Epidermal melanocyte (primary cell): ENCODE measurements around the gene JAKMIP1.

Experiments
- DNase-seq: peaks from one replicate; pipeline ENCODE4 v3.0.0; 2011; ENCODE audit warnings: low spot score; ENCODE audit not compliant: insufficient read length

The JAKMIP1 gene

DNA sequence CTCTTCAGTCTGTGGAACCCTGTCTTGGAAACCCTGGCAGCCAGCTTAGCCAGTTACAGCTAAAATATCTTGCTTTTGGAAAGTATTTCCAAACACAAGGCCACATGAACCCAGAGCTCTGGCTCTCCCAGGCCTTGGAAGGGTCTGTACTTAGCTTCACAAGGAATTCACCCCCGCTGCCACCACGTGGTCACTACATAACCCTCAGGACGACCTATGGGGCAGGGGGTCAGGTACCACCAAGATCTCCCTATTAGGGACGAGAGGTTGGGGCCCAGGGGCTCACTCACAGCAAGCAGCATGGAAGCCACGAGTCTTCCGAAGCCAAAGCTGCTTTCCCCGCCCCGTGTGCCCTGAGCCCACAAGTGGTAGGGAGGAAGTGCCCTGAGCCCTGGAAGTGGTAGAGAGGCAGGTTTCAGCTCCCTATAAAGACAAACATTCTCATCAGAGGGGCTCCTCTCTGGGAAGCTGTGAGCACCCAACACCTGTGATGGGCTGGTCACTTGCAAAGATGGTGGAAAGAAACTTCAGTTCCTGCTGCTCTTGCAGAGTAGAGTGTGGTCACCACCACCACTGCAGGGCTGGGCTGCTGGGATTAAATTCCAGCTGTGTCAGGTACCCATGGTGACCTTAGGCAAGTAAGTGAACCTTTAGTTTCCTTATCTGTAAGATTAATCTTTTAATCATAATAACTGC, 4.7 kb upstream of the JAKMIP1 start:
- DNase-seq, result no peak

GRCh38 chr4:6204098-6204497, 3.7 kb upstream of the JAKMIP1 start:
- no peak for DNase-seq

- no peak for DNase-seq
Measured at GRCh38 chr4:6201580-6202091, 1.3 kb upstream of the JAKMIP1 start.

DNA sequence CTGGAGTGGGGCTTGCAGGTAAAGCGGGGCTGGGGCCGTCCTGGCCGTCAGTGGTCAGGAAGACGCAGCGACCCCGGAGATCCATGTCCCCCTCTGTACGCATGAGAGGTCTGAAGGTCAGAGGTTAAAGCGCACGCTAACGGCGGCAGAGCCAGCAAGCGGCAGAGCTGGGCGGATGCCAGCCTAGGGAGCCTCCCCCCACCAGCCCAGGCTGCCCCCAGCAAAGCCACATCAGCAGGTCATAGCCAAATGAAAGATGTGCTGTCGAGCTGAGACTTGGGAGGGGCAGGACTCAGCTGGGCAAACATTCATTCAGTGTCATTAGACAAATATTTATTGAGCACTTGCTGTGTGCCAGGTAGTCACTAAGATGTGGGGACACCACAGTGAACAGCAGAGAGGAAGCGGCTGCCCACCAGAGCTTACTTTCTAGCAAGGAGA, 593 bp upstream of the JAKMIP1 start:
- no peak for DNase-seq

- no peak for DNase-seq
Measured at GRCh38 chr4:6199422-6199921, 877 bp downstream of the JAKMIP1 start.

DNA sequence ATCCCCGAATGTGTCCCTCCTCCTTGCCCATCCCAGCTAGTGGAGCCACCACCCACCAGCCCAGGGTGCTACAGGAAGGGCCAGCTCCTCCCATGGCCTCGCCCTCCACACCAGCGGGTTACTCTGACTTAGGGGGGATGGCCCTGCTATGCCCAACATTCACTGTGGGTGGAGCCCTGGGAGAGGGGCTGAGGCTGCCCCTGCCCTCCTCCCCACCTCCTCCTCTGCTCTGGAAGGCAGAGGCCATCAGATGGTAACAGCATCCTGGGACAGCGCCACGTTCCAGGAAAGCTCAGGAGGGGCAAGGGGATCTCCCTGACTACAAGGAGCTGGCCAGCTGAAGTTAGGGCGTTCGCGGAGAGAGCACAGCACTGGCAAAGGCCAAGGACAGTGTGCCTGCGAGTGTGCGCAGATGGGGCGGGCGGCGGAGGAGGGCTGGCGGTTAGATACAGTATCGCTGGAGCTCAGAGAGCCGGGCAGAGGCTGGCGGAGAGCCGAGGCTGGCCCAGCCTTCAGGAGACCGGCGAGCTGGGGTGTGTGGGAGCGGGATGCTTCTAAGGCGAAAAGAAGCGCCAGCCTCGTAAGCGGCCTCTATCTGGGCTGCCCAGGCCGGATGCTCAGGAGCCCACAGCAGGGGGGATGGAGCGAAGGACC, 1.5 kb downstream of the JAKMIP1 start:
- DNase-seq, result no peak

DNA sequence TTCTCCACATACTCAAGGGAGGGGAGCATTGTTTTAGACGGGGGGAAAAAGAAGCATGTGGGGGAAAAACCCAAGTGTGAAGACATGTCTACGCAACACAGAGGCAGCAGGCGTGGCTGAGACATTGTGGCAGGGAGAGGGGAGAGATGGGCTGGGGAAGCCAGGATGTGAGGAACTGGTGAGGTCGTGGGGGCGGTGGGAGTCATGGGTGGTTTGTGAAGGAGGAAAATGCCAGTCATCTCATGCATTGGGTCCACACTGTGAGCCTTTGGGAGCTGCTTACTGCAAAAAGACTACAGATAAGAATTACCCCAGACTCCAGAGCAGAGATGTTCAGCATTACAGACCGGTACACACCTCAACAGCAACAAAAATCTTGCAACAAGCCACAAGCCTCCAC, 2.1 kb downstream of the JAKMIP1 start:
- DNase-seq, result no peak

DNA sequence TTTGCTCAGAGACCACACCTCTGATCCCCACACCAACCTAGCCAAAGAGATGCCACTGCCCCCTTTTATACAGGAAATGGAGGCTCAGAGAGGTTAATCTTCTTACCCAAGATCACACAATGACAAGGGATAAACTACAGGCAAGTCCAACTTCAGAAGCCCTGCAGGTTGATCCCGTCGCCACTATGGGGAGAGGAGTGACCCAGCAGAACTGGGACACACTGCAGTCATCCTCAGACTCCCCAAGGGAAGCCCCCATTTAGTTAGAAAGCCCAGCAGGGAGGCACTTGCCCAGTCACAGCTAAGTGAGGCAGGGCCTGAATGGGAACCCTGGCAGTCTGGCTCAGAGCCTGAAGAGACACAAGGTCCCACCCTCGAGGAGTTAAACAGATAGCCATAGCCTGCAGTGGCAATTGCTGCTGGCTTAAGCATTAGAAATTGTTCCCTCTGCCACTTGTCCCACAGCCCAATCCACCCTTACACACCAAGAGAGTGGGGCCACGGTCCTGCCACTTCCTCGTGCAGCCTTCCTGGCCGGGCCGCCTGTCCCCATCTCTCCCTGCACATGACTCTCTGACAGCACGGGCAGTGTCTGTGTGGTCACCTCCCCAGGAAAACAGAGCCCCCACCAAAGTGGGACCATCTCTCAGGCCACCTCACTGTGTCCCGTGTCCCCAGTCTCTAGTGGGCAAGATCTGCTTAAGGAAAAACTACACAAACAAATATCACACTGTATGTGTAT, 2.7 kb downstream of the JAKMIP1 start:
- no peak for DNase-seq

GRCh38 chr4:6196871-6197270, 3.5 kb downstream of the JAKMIP1 start:
- no peak for DNase-seq

DNA sequence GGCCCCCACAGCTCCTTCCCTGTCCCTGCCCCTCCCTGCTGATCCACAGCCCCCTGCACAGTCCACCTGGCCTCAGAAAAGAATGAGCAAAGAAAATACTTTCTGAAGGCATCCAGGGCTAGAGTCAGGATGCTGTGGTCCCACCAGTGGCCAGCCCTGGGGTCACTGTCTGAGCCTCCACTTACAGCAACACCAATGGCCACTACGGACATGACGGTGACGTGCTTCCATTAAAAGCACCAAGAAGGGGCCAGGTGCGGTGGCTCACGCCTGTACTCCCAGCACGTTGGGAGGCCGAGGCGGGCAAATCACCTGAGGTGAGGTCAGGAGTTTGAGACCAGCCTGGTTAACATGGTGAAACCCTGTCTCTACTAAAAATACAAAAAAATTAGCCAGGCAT, 4.0 kb downstream of the JAKMIP1 start:
- DNase-seq, result no peak

DNA sequence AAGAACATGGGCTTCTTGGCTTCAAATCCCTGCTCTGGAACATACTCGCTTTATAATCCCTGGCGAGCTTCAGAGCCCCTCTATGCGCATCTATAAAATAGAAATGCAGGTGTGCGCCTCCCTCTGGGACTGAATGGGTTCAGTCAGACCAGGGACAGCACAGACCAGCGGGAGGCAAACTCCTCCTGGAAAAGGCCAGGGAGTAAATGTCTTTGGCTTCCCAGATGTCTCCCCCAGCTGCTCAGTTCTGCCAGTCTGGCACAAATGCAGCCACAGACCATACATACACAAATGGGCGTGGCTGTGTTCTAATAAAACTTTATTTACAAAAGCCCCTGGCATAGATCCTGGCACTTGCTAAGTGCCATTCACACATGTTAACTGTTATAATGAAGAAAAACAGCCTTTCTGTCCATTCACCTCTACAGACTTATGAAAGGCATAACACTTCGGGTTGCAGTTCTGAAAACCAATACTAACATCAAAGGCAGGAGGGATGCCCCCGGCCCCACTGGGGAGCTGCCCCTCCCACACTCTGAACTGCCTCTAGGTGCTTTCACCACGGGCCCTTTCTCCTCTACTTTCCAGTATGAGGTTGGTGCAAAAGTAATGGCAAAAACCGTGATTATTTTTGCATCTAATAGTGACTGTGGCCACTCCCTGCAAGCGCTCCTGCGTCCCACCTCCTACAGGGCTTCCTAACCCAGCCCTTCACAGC, 4.6 kb downstream of the JAKMIP1 start:
- DNase-seq, result no peak

- DNase-seq, result no peak
Measured at GRCh38 chr4:6194458-6195195, 5.7 kb downstream of the JAKMIP1 start.

GRCh38 chr4:6193399-6193798, 7.0 kb downstream of the JAKMIP1 start:
- no peak for DNase-seq

GRCh38 chr4:6192245-6192644, 8.1 kb downstream of the JAKMIP1 start:
- no peak for DNase-seq

- DNase-seq, result no peak
Measured at GRCh38 chr4:6191448-6192130, 8.8 kb downstream of the JAKMIP1 start.

GRCh38 chr4:6190486-6190885, 9.9 kb downstream of the JAKMIP1 start:
- no peak for DNase-seq

DNA sequence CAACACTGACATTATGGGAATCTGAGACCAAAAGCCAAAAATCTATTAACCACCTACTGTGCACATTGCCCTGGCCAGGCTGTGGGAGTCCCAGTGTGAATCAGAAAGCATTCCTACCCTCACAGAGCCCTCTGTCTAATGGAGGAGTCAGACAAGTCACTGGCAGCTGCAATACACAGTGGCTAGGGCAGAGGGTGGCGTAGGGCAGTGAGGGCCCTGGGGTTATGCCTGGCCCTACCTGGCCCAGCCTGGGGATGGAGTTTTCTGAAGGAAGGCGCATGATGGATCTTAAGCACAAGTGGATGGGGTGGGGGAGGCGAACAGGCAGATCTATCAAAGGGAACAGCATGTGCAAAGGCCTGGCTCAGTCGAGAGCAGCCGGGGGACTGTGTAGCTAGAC, 10.8 kb downstream of the JAKMIP1 start:
- no peak for DNase-seq

DNA sequence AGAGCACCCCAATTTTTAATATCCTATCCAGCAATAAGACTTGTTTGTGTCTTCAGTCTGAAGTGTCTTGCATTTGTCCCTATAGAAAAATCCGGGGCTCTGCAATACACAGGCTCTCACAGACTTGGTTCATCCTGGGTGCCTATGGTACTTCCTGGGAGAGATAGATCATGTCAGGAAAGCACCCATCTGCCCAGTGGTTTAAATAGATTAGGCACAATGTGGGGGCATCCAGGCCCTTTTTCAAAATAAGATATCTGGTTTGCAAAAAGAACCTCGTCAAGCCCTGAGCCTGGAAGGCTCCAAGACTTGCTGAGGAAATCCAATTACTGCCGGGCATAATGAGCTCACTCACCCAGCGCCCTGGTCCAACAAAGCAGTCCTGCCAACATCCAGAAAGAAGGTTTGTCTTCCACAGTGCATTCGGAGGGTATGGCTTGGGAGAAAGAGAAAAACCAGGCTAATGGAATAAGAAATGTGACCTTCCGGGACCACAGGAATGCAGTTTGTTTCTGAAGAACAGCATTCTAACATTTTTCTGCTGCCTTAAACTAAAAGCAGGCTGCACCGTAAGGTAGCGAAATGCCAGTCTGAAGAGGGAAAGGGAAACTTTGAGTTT, 11.6 kb downstream of the JAKMIP1 start:
- DNase-seq, result no peak

DNA sequence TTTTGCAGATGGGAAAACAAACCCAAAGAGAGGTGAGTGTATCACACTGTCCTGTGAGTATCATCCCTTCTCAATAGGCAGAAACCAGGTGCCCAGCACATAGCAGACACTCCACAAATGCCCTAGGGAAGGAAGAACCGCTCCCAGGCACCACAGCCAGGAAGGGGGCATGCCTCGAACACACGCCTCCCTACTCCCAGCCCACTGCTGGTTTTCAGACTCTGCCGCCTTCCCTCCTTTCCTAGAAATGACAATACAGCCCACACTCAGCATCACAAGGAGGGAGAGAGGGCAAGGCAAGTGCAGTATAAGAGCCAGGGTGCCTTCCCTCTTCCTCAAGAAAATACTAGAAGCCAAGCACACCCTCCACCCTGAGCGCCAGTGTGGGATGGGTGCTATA, 16.2 kb downstream of the JAKMIP1 start:
- no peak for DNase-seq

DNA sequence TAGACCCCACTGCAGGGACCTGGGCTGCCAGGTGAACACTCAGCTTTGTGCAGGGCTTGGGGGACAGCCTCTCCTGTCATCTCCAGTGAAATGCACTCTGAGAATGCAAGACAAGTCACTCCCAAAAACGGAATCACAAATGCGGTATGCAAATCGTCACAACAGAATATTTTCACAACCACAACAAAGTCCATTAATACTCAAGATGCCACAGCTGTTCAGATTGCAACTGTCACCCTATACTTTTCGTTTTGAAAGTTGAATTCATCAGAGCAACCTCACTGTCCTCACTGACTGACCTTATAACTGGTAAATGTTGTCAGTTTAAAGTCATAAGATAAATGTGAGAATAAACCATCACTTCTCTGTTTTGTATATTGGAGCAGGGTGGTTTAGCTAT, 16.6 kb downstream of the JAKMIP1 start:
- no peak for DNase-seq
